ENCODE data around the gene PPP2R2D. TPM values are rescaled to one million over a fixed set of nuclear protein-coding genes. Genes with fewer than 3 reads are reported as not detected.

The PPP2R2D gene
- total and polyA plus RNA-seq, 12 donors, result 26.8 to 46.5 (median 35.1) TPM

DNA sequence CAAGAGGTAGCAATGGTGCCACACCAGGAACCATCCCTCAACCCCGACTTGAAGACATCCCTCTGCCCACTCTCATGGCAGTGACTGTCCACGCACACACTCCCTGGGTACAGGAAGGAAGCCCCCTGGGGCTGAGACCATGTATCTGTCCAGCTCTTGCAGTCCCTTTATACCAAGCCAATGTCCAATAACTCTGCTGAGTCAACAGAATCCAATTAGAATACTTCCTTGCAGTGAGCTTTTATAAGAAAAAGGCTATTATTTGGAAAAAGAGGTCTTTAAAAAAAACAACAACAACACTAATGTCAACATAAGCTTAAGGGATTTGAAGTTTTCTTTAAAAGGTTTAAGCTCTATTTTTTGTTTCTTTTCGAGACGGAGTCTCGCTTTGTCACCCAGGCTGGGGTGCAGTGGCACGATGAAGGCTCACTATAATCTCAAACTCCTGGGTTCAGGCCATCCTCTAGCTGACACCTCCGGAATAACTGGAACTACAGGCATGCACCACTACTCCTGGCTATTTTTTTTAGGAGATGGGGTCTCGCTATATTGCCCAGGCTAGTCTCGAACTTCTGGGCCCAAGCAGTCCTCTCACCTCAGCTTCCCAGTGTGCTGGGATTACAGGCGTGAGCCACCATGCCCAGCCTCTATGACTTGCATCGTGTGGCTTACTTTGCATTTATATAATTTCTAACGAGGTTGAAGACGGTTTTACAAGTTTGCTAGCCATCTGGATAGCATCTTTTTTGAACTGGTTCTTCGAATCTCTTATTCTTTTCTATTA, 73.4 kb downstream of the PPP2R2D start:
- H3K9me3 ChIP-seq, result no peaks in the 10 kb centered on the region
- H3K4me1 ChIP-seq, result peaks cover 8 to 58% (median 50%) of the 10 kb centered on the region in 9 donors
- DNase-seq, result no peak
- H3K27ac ChIP-seq, result peak overlapping the region in 7 of 10 donors; percentile 23 to 81 (median 67)
- H3K27me3 ChIP-seq, result no peaks in the 10 kb centered on the region
- no peak overlapping the region for H3K4me3 ChIP-seq
- intact Hi-C loops (cut with DNase I), result loop anchor here in 3 of 10 donors (5.0 to 10.0 kb wide), 2 partner anchors 72 to 171 kb away; partner anchors contain the start of gene PPP2R2D (in 2 of the 3)
- peak in 3 of 8 donors; percentile 2 to 25 (median 4) for ATAC-seq
- TF ChIP-seq, protein P1, sequence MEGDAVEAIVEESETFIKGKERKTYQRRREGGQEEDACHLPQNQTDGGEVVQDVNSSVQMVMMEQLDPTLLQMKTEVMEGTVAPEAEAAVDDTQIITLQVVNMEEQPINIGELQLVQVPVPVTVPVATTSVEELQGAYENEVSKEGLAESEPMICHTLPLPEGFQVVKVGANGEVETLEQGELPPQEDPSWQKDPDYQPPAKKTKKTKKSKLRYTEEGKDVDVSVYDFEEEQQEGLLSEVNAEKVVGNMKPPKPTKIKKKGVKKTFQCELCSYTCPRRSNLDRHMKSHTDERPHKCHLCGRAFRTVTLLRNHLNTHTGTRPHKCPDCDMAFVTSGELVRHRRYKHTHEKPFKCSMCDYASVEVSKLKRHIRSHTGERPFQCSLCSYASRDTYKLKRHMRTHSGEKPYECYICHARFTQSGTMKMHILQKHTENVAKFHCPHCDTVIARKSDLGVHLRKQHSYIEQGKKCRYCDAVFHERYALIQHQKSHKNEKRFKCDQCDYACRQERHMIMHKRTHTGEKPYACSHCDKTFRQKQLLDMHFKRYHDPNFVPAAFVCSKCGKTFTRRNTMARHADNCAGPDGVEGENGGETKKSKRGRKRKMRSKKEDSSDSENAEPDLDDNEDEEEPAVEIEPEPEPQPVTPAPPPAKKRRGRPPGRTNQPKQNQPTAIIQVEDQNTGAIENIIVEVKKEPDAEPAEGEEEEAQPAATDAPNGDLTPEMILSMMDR (IDR thresholded peaks at IDR 0.05), result no peak
- 73 to 84% methylated on average over 14 of the region's 14 CpGs for WGBS, 2 donors
- peaks cover 0 to 34% (median 13%) of the 10 kb centered on the region in 9 donors for H3K36me3 ChIP-seq

DNA sequence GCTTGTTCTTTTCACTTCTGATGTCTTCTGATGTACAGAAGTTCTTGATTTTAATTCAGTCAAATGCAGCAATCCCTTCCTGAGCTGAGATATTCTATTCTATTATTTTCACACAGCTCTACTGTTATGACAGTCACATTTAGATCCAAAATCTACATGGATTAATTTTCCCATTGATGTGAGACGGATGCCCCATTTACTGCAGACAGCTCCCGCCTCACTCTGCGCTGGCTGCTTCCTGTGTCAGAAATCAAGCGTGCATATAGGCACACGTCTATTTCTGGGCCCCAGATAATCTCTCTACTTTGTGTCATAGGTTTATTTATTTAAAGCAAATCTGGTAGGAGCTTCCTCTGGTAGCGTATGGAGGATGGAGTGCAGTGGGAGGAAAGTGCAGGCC, 74.2 kb downstream of the PPP2R2D start:
- ATAC-seq (no peak), DNase-seq (no peak)
- Histone ChIP-seq H3K27me3 (peaks cover 0 to 7% (median 0%) of the 10 kb centered on the region in 7 donors), H3K4me1 (peaks cover 11 to 66% (median 57%) of the 10 kb centered on the region in 9 donors), H3K36me3 (peaks cover 0 to 26% (median 6%) of the 10 kb centered on the region in 9 donors), H3K9me3 (no peaks in the 10 kb centered on the region), H3K4me3 (no peak overlapping the region), H3K27ac (peak overlapping the region in 5 of 10 donors; percentile 24 to 81 (median 67))
- 42 to 55% methylated on average over 6 of the region's 6 CpGs for WGBS, 2 donors
- TF ChIP-seq, protein P1 (IDR thresholded peaks at IDR 0.05), result no peak
- intact Hi-C loops (cut with DNase I), result loop anchor here in 1 of 10 donors (5.0 to 10.0 kb wide), 2 partner anchors 68 to 170 kb away; no protein-coding TSS in a partner anchor

DNA sequence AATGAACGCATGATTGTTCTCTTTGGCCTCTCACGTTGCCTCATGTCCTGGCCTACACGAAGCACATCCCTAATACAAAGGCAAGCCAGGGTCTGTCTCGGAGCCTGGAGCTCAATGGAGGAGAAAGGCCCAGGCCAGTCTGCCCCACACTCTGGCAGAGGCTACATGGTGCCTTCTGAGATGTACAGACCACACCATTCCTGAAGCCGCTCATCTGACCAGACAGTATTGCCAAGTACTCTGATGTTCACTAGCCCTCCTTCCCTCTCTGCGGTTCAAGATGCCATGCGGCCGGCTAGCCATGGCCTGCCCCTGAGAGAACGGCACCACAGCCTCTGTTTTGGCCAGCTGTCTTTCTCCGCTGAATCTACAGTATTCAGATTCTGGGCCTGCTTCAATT, 75.0 kb downstream of the PPP2R2D start:
- Histone ChIP-seq H3K9me3 (no peaks in the 10 kb centered on the region), H3K4me1 (peaks cover 11 to 74% (median 62%) of the 10 kb centered on the region in 9 donors), H3K36me3 (peaks cover 0 to 18% (median 0%) of the 10 kb centered on the region in 9 donors), H3K27ac (peak overlapping the region in 2 of 10 donors; percentile 24 to 81), H3K27me3 (peaks cover 0 to 13% (median 0%) of the 10 kb centered on the region in 7 donors), H3K4me3 (no peak overlapping the region)
- intact Hi-C loops (cut with DNase I), result loop anchor here in 1 of 10 donors (5.0 to 10.0 kb wide), 2 partner anchors 68 to 169 kb away; no protein-coding TSS in a partner anchor
- TF ChIP-seq, protein P1 (IDR thresholded peaks at IDR 0.05), result no peak
- WGBS, 2 donors, result 86 to 95% methylated on average over 10 of the region's 10 CpGs
- DNase-seq (no peak), ATAC-seq (no peak)

DNA sequence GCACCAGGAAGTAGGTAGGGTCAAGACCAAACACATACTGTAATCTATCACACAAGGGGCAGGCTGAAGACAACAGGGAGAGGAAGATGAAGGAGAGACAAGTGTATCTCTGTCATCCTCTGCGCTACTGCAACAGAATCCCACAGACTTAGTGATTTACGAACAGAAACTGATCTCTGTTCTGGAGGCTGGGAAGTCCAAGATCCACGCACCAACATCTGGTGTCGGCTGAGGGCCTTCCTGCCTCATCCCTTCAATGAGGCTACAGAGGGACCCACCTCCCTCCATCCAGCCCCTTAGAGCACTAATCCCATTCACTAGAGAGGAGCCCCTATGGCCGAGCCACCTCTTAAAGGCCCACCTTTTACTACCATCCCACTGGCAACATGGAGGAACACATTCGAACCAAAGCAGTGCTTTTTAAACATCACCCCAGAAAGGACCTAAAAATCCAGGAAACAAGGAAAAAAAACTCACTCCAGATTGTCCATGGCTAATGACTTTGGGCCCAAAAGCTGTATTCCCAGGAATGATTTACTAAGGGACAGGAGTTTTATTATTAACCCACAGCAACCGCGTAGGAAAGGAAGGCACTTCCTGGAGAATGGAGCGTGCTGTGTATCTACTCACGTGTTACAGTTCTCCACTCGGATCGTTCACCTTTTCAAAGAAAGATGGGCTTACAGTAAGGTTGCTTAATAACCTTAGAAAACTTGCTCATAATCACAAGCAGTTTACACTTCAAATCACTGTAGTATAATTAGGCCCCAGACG, 76.7 kb downstream of the PPP2R2D start:
- H3K9me3 ChIP-seq, result no peaks in the 10 kb centered on the region
- peaks cover 11 to 71% (median 63%) of the 10 kb centered on the region in 9 donors for H3K4me1 ChIP-seq
- TF ChIP-seq, protein P1 (IDR thresholded peaks at IDR 0.05), result no peak
- H3K4me3 ChIP-seq, result no peak overlapping the region
- intact Hi-C loops (cut with DNase I), result loop anchor here in 1 of 10 donors (5.0 to 10.0 kb wide), 2 partner anchors 70 to 167 kb away; no protein-coding TSS in a partner anchor
- WGBS, 2 donors, result 70 to 83% methylated on average over 13 of the region's 13 CpGs
- DNase-seq, result no peak
- peaks cover 0 to 18% (median 0%) of the 10 kb centered on the region in 7 donors for H3K27me3 ChIP-seq
- H3K36me3 ChIP-seq, result peaks cover 0 to 5% (median 0%) of the 10 kb centered on the region in 9 donors
- no peak overlapping the region for H3K27ac ChIP-seq
- ATAC-seq, result no peak
